CD4-positive, alpha-beta T cell treated with Interleukin-4 for 1 hour (primary cell): Measurements from ENCODE around the gene DNAH17.
"Not testable (repeated sequence)": the region's sequence is repeated elsewhere in the genome, so short reads cannot be mapped to it uniquely, and the experiment has no call there.

Experiments
- DNase-seq, 2 donors: peaks; one replicate each; pipeline ENCODE4 v3.0.0-alpha.2; 2020 to 2022

DNAH17 gene

GRCh38 chr17:78523934-78524655 lies 53.1 kb downstream of the DNAH17 start:
- DNase-seq, result no peak

DNA sequence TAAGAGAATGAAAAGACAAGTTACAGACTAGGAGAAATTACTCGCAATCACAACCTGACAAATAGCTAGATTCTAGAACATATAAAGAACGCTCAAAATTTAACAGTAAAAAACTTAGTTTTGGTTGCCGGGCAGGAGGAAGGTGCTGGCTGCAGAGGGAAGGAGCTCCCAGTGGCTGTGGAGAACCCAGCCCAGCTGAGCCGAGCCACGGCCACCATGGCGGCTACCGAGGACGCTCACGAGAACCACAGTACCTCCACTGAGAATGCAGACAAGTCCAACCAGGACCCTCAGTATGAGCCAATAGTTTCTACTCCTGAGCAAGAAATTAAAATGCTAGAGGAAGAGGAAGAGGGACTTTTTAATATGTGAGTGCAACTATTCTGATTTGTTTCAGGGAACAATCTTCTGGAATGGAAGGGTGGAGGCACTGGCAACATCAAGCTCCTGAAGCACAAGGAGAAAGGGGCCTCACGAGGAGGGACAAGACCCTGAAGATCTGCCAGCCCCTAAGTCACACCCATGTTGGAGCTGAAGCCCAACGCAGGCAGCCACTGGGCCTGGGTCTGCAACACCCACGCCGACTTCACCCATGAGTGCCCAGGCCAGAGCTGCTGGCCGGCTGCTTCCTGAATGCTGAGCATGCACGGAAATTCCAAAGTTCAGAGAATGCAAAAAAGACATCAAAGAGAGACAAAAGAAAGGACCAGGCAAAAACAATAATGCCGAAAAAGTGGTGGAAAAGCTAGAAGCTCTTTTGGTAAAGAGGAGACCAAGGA lies 55.0 kb downstream of the DNAH17 start:
- DNase-seq, result no peak

- DNase-seq, result no peak
Observed at GRCh38 chr17:78517421-78517820, 59.8 kb downstream of the DNAH17 start.

DNA sequence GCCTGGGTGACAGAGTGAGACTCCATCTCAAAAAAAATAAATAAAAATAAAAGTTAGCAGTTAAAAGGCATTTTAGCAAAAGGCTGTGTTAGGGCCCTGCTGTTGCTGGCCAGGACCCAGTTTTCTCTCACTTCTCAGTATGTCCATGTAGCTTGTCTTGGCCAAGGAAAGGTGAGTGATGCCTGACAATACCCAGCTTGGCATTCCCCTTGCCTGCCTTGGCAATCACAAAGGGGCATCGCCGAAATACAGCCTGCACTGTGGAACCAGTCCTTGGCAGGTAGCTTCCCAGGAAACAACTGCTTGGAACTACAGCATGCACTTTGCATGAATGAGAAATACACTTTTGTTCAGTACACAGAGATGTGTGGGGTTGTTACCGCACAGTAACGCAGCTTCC lies 61.7 kb downstream of the DNAH17 start:
- DNase-seq, result no peak

- no peak for DNase-seq
Observed at GRCh38 chr17:78514521-78514920, 62.7 kb downstream of the DNAH17 start.

- DNase-seq, result no peak
Observed at GRCh38 chr17:78512976-78513375, 64.2 kb downstream of the DNAH17 start.

GRCh38 chr17:78510141-78511075 lies 66.8 kb downstream of the DNAH17 start:
- no peak for DNase-seq

DNA sequence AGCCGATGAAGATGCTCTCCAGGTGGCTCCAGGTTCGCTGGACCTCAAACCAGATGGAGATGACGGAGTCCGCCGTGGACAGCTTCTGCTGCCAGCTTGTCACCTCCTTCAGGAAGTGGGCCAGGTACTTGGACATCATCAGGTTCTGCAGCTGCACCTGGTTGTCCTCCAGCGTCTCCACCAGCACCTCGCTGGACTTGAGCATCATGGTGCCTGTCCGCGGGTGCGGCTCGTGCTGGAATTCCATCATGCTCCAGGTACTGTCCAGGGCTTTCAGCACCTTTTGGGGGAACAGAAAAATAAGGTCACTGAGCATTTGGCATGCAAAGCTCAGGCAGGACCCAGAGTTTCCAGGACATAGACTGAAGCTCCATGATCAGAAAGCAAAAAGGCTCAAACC lies 69.7 kb downstream of the DNAH17 start:
- DNase-seq, result no peak

DNA sequence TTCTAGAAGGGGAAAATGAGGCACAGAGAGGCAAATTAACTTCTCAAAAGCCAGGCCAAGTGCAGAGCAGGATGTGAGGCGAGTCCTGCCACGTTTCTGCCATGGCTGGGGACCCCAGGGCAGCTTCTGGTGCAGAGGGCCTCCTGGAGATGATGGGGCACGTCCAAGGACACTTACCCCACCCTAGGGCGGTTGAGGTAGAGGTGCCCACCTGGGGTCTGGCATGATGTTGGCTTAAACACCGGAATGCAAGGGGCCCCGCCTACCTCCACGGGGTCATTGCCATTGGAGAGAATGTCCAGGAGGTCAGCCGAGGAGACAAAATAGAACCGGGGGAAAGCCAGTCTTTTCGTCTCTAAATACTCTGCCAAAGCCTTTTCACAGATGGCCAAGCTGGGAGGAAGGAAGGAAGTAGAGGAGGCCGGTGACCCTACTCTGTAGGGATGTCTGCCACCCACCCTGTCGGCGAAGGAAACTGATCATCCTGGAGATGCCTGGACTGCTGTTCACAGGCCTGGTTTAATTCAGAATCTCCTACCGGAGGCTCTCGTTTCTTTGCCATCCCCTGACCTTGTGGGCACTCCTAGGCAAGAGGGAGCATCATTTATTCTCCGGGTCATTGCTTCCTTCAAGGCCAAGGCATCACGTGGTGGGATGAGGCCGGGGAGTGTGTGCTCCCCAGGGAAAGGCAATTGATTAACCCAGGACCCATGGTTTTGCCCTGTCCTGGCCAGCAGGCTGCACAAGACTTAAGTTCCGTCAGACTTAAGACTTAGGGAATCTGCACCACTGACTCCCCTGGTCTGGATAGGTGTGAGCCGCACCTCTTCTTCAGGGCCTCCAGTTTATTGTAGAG lies 70.5 kb downstream of the DNAH17 start:
- DNase-seq, result no peak

- DNase-seq, result no peak
Observed at GRCh38 chr17:78504156-78504925, 72.9 kb downstream of the DNAH17 start.

- not testable (repeated sequence) for DNase-seq
Observed at GRCh38 chr17:78503388-78503787, 73.8 kb downstream of the DNAH17 start.

DNA sequence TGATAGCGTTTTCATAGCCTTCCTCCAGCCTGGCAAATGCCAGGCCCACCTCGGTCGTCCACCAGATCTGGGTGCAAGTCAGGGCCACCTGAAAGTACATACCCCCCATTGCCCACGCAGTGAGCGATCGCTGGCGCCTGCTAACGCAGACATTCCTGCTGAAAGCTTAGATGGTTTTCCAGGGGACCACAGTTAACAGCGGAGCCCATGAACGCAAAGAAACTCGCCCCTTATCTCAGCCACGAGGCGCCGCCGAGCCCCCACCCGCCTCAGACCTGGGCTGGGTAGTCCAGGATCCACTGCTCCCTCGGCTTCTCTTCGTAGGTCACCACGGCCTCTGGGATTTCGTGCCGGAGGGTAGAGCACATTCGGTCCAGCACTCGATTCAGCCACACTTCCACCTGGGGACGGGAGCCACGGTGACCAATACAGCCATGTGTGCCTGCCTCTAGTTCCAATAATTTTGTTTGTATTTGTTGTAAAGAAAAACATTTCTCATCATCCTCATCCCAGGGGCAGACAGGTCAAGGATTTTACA lies 74.5 kb downstream of the DNAH17 start:
- no peak for DNase-seq

DNA sequence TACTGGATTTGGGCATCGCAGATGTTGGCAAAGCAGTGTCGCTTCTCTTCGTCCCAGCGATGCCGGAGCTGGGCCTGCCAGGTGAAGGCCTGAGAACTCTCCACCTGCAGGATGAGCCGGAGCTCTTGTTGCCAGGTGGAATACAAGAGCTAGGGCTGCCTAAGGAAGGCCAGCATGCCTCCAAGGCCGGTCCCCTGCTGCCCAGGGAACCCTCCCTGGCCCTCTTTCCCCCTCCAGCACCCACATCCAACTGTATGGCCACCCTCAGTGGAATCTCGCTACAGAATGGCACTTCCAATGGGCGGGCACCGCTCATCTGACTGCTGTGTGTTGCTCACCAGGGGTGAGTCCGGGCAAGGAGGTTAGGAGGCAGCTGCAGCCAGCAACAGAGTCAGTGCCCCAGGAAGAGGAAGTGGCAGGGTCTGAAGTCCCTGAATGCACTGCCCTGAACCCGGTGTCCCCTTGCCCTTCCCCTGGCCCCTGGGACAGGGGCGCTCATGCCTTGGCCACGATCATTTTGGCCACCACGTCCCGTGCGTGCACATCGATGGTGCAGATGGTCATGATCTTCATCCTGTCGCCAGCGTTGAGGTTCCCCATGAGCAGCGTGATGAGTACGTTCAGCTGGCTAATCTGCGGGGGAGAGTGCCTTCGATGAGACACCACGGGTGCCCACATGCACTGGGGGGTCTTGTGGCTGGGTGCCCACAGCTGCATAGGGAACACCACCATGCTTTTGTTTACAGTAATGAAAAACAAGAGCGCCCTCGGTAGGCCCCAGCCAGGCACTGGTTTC lies 75.8 kb downstream of the DNAH17 start:
- no peak for DNase-seq

GRCh38 chr17:78500806-78501205 lies 76.4 kb downstream of the DNAH17 start:
- no peak for DNase-seq

GRCh38 chr17:78499715-78500540 lies 77.3 kb downstream of the DNAH17 start:
- DNase-seq, result no peak

- no peak for DNase-seq
Observed at GRCh38 chr17:78498848-78499247, 78.3 kb downstream of the DNAH17 start.

GRCh38 chr17:78497115-78497540 lies 80.1 kb downstream of the DNAH17 start:
- DNase-seq, result peak; percentile 62 to 65

GRCh38 chr17:78496311-78496710 lies 80.9 kb downstream of the DNAH17 start:
- no peak for DNase-seq

DNA sequence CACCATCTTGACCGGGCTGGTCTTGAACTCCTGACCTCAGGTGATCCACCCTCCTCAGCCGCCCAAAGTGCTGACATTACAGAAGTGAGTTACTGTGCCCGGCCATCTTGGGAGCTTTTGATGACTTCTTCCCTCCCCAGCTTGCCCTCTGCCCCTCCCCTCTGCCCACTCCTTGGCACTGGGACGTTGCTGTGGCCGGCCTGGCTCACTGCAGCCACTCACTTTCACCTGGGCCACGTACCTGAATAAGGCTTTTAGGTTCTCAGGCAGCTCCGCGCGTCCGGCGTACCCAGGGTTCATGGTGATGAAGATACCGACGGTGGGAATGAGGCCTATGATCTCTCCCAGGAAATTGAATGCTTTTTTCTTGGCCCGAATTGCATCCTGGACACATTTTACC lies 81.6 kb downstream of the DNAH17 start:
- DNase-seq, result no peak
